AG09319 (cell line): ENCODE data around the gene SLC5A4.

Experiments
- DNase-seq: peaks from one replicate; pipeline ENCODE4 v3.0.0-alpha.2; 2010; ENCODE audit warnings: low read depth; ENCODE audit errors: extremely low read depth
- TF ChIP-seq, protein P1 (sequence below): IDR thresholded peaks from 2 replicates; pipeline ENCODE4 v1.5.1; 2011; ENCODE audit warnings: low read depth, mild to moderate bottlenecking, inconsistent platforms, low read length, moderate library complexity

The SLC5A4 gene

DNA sequence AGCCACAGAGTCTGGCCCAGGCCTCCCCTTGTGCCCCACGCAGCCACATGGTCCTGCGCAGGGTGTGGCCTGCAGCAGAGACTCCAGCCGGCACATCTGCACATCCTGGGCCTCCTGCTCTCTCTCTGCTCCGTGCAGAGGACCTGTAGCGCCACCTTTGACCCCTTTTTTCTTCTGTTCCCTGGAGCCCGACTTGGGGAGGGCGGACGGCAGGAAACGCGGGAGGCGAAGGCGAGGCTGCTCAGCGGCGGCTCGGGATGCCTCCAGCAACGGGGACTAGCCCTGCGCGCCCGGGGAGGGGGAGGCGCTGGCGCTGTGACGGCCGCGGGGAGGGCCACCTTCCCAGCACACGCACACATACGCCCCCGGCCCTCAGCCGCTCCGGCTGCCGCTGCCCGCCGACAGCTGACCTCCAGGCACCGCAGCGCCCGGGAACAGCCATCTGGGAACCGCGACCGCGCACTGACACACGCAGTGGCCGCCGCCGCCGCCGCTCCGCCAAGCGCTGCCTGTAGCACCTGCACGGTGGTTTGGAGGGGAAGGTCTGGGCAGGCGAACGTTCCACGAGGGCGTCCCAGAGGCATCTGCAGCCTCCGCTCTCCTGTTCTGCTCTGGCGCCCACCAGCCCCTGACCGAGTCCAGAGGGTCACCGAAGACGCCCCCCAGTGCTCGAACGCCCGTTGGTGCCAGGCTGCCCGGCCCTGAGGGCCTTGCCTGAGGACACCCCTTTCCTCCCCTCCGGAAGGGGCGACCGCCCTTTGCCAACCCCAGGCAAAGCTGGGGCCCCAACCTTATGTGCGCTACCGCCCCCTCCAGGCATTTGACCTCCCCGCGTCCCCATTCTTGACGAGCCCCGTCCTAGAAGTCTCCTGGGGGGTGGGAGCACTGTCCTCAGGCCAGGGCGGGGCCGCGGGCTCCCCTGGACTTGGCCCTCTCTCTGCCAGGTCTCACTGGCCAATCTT, 79.2 kb downstream of the SLC5A4 start:
- TF ChIP-seq, protein P1, sequence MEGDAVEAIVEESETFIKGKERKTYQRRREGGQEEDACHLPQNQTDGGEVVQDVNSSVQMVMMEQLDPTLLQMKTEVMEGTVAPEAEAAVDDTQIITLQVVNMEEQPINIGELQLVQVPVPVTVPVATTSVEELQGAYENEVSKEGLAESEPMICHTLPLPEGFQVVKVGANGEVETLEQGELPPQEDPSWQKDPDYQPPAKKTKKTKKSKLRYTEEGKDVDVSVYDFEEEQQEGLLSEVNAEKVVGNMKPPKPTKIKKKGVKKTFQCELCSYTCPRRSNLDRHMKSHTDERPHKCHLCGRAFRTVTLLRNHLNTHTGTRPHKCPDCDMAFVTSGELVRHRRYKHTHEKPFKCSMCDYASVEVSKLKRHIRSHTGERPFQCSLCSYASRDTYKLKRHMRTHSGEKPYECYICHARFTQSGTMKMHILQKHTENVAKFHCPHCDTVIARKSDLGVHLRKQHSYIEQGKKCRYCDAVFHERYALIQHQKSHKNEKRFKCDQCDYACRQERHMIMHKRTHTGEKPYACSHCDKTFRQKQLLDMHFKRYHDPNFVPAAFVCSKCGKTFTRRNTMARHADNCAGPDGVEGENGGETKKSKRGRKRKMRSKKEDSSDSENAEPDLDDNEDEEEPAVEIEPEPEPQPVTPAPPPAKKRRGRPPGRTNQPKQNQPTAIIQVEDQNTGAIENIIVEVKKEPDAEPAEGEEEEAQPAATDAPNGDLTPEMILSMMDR = no peak
- no peak for DNase-seq

DNA sequence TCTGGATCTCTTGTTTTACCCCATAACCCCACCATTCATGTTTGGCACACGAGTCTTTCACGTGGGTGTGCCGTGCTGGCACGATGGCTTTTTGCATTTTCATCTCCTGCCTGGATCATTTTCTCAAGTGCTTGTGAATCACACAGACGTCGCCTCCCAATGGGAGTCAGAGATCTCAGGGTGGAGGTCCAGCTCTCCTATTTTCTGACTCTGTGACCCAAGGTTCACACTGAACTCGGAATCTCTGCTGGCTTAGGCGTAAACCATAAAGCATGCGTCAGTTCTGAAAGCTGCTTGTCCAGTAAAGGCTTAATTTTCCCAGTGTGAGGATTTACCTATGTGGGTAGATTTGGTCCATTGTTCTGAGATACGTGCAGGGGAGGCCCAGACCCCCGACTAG, 80.0 kb downstream of the SLC5A4 start:
- DNase-seq = no peak
- TF ChIP-seq, protein P1 = no peak
